HepG2 (cell line): ENCODE measurements around the gene ADI1. TPM values are rescaled to one million over a fixed set of nuclear protein-coding genes. Genes with fewer than 3 reads are reported as not detected.
A peak's percentile ranks its signal among the peaks of the same experiment; 100 is the strongest.

Experiments used
- AHR ChIP-seq: IDR thresholded peaks from 2 replicates; pipeline ENCODE4 v1.6.1; 2018; ENCODE audit warnings: missing genetic modification reagents, missing compliant biosample characterization
- DBP ChIP-seq: sonication (generic); formaldehyde crosslinking; IDR thresholded peaks from 2 replicates; pipeline ENCODE4 v1.4.0; 2020; ENCODE audit warnings: missing genetic modification reagents; ENCODE audit errors: not compliant biosample characterization
- DMAP1 ChIP-seq: IDR thresholded peaks from 2 replicates; pipeline ENCODE4 v1.6.1; 2016
- GABPA ChIP-seq, 2 experiments: IDR thresholded peaks; 2 replicates each; pipeline ENCODE4 v1.6.1; 2011 to 2016; ENCODE audit warnings: low read depth in 2 of 2, low read length in 1 of 2, missing biosample characterization in 1 of 2, missing genetic modification characterization in 1 of 2
- JUN ChIP-seq: sonication (generic); formaldehyde crosslinking; IDR thresholded peaks from 2 replicates; pipeline ENCODE4 v1.4.0; 2020; ENCODE audit warnings: mild to moderate bottlenecking, missing genetic modification reagents
- KLF15 ChIP-seq: sonication (generic); formaldehyde crosslinking; IDR thresholded peaks from 2 replicates; pipeline ENCODE4 v1.8.1; 2023; ENCODE audit warnings: borderline replicate concordance, mild to moderate bottlenecking, inconsistent platforms, missing genetic modification reagents, mixed read lengths
- MAFK ChIP-seq, 2 experiments: IDR thresholded peaks in 1 of 2; conservative IDR thresholded peaks in 1 of 2; 2 replicates each; pipeline ENCODE4 v1.6.1; 2011; ENCODE audit warnings: improper control_type of control experiment in 2 of 2, low read length in 2 of 2
- POLR2A ChIP-seq, 2 experiments: IDR thresholded peaks; 2 replicates each; pipeline ENCODE4 v1.6.1; 2011; ENCODE audit warnings: low read depth in 2 of 2, low read length in 2 of 2, mild to moderate bottlenecking in 1 of 2, moderate library complexity in 1 of 2; ENCODE audit not compliant: insufficient read depth in 1 of 2
- RBAK ChIP-seq: sonication (generic); formaldehyde crosslinking; IDR thresholded peaks from 2 replicates; pipeline ENCODE4 v1.5.1; 2020; ENCODE audit warnings: mild to moderate bottlenecking, missing genetic modification reagents
- ZFY ChIP-seq: sonication (generic); formaldehyde crosslinking; IDR thresholded peaks from 2 replicates; pipeline ENCODE4 v1.4.0; 2020; ENCODE audit warnings: missing genetic modification reagents
- ZNF329 ChIP-seq: sonication (generic); formaldehyde crosslinking; IDR thresholded peaks from 2 replicates; pipeline ENCODE4 v1.9.0; 2021; ENCODE audit warnings: low read depth, mild to moderate bottlenecking, missing genetic modification reagents
- ZNF674 ChIP-seq: sonication (generic); formaldehyde crosslinking; IDR thresholded peaks from 2 replicates; pipeline ENCODE4 v1.5.0; 2020; ENCODE audit warnings: low read depth, mild to moderate bottlenecking, missing genetic modification reagents
- ZNF713 ChIP-seq: sonication (generic); formaldehyde crosslinking; IDR thresholded peaks from 2 replicates; pipeline ENCODE4 v1.4.0; 2020; ENCODE audit warnings: mild to moderate bottlenecking, missing genetic modification reagents
- ZSCAN25 ChIP-seq: sonication (generic); formaldehyde crosslinking; IDR thresholded peaks from 2 replicates; pipeline ENCODE4 v1.8.0; 2022; ENCODE audit warnings: mild to moderate bottlenecking, missing genetic modification reagents
- polyA plus RNA-seq, 8 experiments: library from polyadenylated mRNA; depleted of rRNA in 3 of 8; stranded (reverse) in 7 of 8; unstranded in 1 of 8; fragments of >200 nt; fragmentation: Illumina TruSeq in 4 of 8; extraction: Trizol in 4 of 8; gene quantifications; 2 replicates each; pipeline versions ENCODE4 v1.2.1 to v1.2.3, GENCODE V29; 2011 to 2016; ENCODE audit warnings: low read depth in 4 of 8, missing spikeins in 1 of 8, mixed read lengths in 1 of 8; ENCODE audit not compliant: insufficient read depth in 1 of 8
- total RNA-seq, 5 experiments: library from RNA; depleted of rRNA; stranded (reverse); fragments of >200 nt; fragmentation: Illumina TruSeq; extraction: Trizol; gene quantifications; 2 replicates each; pipeline ENCODE4 v1.2.3, GENCODE V29; 2016; ENCODE audit warnings: low read depth in 1 of 5
- TF ChIP-seq, protein P1 (sequence below): sonication (generic); formaldehyde crosslinking; IDR thresholded peaks from 2 replicates; pipeline ENCODE4 v1.5.0; 2020; ENCODE audit warnings: mild to moderate bottlenecking, missing genetic modification reagents
- TF ChIP-seq, protein P2 (sequence below): sonication (generic); formaldehyde crosslinking; IDR thresholded peaks from 2 replicates; pipeline ENCODE4 v1.5.0; 2020; ENCODE audit warnings: missing genetic modification reagents
- TF ChIP-seq, protein P3 (sequence below): IDR thresholded peaks from 2 replicates; pipeline ENCODE4 v1.4.0; 2020; ENCODE audit warnings: mild to moderate bottlenecking, missing genetic modification reagents
- TF ChIP-seq, protein P4 (sequence below): sonication (generic); formaldehyde crosslinking; conservative IDR thresholded peaks from 2 replicates; pipeline ENCODE4 v1.4.0; 2020; ENCODE audit warnings: missing genetic modification reagents
- TF ChIP-seq, protein P5 (sequence below): IDR thresholded peaks from 2 replicates; pipeline ENCODE4 v1.6.1; 2012; ENCODE audit warnings: inconsistent platforms

ADI1 gene
- total and polyA plus RNA-seq, 2 of the 13 experiments (the other 11 are each of a cell fraction or from before 2014, with no cell fraction given): 28.7 to 123 TPM

DNA sequence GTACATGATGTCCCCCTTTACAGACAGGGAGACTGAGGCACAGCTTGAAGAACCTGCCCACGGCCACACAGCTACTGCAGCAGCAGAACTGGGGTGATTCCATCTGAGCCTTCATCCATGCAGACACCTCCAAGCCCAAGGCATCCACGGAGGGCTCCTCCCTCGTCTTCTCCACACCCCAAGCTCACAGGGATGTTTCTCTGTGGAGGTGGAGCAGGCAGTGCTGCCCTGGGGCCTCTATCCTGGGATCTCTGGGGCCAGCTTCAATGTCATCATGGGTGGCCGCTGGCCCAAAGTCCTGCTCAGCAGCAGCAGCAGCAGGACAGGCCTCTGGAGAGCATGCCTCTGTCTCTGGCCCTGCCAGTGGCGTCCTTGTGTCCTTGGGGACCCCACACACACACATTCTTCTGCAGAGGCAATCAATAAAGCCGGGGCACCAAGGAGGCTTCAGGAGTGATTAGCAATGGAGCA lies 31.2 kb downstream of the ADI1 start (continued):
- TF ChIP-seq GABPA (IDR thresholded peaks at IDR 0.05; ENCODE audit: low read depth, low read length) (no peak), GABPA (CRISPR knock-in tag; IDR thresholded peaks at IDR 0.05; ENCODE audit: low read depth) (no peak), DMAP1 (CRISPR knock-in tag) (no peak), KLF15 (CRISPR knock-in tag) (no peak), ZSCAN25 (CRISPR knock-in tag) (no peak), POLR2A (IDR thresholded peaks at IDR 0.05; ENCODE audit: insufficient read depth in 1 of 2, low read depth in 2 of 2, low read length in 2 of 2) (no peak), ZNF713 (CRISPR knock-in tag) (no peak), ZNF674 (no peak), AHR (CRISPR knock-in tag) (no peak), DBP (CRISPR knock-in tag) (no peak), ZFY (CRISPR knock-in tag) (0 out of 2 replicates have a peak, but pooled peaks have one; percentile 16), JUN (CRISPR knock-in tag) (no peak), MAFK (conservative IDR thresholded peaks at IDR 0.05 in 1 of 2, IDR thresholded peaks at IDR 0.05 in 1 of 2; ENCODE audit: low read length in 2 of 2) (no peak), RBAK (CRISPR knock-in tag) (no peak), ZNF329 (no peak)
- TF ChIP-seq, protein P1, sequence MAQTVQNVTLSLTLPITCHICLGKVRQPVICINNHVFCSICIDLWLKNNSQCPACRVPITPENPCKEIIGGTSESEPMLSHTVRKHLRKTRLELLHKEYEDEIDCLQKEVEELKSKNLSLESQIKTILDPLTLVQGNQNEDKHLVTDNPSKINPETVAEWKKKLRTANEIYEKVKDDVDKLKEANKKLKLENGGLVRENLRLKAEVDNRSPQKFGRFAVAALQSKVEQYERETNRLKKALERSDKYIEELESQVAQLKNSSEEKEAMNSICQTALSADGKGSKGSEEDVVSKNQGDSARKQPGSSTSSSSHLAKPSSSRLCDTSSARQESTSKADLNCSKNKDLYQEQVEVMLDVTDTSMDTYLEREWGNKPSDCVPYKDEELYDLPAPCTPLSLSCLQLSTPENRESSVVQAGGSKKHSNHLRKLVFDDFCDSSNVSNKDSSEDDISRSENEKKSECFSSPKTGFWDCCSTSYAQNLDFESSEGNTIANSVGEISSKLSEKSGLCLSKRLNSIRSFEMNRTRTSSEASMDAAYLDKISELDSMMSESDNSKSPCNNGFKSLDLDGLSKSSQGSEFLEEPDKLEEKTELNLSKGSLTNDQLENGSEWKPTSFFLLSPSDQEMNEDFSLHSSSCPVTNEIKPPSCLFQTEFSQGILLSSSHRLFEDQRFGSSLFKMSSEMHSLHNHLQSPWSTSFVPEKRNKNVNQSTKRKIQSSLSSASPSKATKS (CRISPR knock-in tag): no peak
- TF ChIP-seq, protein P2, sequence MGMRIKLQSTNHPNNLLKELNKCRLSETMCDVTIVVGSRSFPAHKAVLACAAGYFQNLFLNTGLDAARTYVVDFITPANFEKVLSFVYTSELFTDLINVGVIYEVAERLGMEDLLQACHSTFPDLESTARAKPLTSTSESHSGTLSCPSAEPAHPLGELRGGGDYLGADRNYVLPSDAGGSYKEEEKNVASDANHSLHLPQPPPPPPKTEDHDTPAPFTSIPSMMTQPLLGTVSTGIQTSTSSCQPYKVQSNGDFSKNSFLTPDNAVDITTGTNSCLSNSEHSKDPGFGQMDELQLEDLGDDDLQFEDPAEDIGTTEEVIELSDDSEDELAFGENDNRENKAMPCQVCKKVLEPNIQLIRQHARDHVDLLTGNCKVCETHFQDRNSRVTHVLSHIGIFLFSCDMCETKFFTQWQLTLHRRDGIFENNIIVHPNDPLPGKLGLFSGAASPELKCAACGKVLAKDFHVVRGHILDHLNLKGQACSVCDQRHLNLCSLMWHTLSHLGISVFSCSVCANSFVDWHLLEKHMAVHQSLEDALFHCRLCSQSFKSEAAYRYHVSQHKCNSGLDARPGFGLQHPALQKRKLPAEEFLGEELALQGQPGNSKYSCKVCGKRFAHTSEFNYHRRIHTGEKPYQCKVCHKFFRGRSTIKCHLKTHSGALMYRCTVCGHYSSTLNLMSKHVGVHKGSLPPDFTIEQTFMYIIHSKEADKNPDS (CRISPR knock-in tag): no peak
- TF ChIP-seq, protein P3, sequence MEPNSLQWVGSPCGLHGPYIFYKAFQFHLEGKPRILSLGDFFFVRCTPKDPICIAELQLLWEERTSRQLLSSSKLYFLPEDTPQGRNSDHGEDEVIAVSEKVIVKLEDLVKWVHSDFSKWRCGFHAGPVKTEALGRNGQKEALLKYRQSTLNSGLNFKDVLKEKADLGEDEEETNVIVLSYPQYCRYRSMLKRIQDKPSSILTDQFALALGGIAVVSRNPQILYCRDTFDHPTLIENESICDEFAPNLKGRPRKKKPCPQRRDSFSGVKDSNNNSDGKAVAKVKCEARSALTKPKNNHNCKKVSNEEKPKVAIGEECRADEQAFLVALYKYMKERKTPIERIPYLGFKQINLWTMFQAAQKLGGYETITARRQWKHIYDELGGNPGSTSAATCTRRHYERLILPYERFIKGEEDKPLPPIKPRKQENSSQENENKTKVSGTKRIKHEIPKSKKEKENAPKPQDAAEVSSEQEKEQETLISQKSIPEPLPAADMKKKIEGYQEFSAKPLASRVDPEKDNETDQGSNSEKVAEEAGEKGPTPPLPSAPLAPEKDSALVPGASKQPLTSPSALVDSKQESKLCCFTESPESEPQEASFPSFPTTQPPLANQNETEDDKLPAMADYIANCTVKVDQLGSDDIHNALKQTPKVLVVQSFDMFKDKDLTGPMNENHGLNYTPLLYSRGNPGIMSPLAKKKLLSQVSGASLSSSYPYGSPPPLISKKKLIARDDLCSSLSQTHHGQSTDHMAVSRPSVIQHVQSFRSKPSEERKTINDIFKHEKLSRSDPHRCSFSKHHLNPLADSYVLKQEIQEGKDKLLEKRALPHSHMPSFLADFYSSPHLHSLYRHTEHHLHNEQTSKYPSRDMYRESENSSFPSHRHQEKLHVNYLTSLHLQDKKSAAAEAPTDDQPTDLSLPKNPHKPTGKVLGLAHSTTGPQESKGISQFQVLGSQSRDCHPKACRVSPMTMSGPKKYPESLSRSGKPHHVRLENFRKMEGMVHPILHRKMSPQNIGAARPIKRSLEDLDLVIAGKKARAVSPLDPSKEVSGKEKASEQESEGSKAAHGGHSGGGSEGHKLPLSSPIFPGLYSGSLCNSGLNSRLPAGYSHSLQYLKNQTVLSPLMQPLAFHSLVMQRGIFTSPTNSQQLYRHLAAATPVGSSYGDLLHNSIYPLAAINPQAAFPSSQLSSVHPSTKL: peak; percentile 39; the same call in 1 of the 2 replicates
- TF ChIP-seq, protein P4, sequence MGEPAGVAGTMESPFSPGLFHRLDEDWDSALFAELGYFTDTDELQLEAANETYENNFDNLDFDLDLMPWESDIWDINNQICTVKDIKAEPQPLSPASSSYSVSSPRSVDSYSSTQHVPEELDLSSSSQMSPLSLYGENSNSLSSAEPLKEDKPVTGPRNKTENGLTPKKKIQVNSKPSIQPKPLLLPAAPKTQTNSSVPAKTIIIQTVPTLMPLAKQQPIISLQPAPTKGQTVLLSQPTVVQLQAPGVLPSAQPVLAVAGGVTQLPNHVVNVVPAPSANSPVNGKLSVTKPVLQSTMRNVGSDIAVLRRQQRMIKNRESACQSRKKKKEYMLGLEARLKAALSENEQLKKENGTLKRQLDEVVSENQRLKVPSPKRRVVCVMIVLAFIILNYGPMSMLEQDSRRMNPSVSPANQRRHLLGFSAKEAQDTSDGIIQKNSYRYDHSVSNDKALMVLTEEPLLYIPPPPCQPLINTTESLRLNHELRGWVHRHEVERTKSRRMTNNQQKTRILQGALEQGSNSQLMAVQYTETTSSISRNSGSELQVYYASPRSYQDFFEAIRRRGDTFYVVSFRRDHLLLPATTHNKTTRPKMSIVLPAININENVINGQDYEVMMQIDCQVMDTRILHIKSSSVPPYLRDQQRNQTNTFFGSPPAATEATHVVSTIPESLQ (CRISPR knock-in tag): no peak
- TF ChIP-seq, protein P5, sequence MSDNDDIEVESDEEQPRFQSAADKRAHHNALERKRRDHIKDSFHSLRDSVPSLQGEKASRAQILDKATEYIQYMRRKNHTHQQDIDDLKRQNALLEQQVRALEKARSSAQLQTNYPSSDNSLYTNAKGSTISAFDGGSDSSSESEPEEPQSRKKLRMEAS: no peak
